Hippocampal formation (tissue), 2 donors: ENCODE data around the gene SLC10A6.

Experiments used
- DNase-seq, 2 donors: peaks; one replicate each; lab custom pipeline; 2025; lab: John Stamatoyannopoulos, UW

The SLC10A6 gene

DNA sequence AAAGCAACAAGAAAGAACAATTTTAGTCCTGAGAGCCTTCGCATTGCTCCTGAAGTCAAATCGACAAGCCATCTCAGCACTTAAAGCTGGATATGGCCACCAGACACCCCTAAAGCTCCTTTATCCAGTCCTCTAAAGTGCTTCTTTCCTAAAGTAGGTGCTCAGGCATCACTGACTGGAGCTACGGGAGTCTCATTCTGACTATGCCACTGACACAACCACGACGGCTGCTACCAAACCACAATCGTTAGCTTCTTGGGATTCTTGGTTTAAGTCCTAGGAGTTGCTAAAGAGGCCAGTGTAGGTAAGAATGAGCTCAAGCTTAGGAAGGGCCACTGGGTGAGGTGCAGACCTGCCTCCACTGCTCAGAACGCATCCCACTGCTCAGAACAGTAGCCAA, 1.0 kb downstream of the SLC10A6 start:
- DNase-seq, result no peak

DNA sequence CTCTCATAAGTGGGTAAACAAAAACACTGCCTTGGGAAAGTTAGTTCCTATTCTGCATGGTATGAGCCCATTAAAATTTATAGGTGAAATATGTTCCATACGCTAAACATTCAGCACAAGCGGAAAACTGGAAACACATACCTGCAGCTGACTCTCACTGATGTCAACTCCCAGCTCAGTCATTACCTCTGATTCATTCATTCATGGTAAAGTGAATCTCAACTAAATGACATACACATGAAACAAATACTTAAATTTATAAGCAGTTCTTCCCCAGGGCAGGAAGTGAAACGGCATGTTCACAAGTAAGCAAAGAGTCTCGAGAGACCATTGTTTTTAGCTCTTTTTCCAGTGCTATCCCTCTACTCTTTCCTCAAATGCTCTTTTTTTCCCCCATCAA, 1.6 kb downstream of the SLC10A6 start:
- no peak for DNase-seq

DNA sequence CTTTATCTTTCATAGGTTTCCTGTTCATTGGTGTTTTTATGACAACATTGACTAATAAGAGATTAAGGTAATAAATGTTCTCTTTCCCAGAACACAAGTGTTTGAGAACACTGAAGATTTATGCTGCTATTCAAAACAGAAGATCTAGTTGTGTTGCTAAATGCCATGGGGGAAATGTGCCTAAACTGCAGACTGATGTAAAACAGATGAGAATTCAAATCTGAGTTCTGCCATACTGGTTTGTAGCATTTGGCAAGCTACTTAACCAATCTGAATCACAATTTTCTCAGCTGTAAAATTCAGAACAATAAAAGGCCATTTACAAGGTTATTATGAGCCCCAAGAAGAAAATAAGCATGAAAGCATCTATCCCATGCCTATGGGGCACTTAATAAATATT, 2.3 kb downstream of the SLC10A6 start:
- DNase-seq, result no peak

DNA sequence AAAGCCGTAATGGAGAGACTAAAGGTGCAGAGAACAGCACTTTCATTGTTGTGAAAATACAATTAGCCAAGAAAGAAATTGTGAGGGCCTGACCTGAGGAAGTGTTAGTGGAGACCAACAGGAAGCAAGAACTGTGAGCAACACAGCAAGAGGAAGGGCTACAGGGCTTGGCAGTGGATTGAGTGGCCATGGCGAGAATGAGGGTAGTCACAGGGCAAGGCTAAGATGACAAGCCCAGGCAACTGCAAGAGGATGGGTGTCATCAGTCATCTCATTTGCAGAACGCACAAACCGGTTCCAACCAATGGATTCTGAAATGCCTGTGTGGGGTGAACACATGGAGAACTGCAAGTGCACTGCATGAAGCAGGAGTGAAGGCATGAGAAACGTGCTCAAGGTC, 3.6 kb downstream of the SLC10A6 start:
- DNase-seq, result no peak

DNA sequence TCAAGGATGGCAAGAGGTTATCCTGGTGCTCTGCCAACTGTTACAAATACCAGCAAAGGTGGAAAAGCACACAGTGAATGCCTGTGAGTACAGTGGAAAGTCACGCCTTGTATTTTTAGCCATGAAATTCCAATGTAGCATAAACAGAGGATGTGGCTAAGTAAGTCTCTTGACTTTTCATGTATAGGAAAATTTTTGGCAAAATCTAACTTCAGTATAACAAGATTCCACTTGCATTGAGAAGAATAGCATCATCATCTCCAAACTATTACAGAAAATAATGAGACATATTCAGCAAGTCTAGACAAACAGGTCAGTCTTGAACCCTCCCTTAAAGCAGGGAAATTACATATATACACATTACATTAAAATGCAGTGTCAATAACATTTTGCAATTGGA, 7.9 kb downstream of the SLC10A6 start:
- DNase-seq, result no peak

DNA sequence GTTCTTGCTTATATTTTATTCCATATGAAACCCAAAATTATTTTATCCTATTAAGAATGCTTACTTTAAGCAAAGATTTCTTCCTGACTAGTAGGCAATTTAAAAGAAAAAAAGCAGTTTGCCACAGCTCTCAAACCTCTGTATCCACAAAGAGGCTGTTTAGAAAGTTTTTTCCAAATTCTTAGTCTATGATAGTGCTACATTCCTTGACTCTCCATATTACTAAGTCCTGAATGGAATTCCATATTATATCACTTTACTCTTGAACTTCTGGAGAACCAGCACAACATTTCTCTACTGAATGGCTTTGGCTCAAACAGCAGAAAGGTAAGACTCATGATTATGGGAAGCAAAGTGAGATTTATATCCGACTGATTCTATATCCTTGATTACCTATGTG, 8.3 kb downstream of the SLC10A6 start:
- no peak for DNase-seq

DNA sequence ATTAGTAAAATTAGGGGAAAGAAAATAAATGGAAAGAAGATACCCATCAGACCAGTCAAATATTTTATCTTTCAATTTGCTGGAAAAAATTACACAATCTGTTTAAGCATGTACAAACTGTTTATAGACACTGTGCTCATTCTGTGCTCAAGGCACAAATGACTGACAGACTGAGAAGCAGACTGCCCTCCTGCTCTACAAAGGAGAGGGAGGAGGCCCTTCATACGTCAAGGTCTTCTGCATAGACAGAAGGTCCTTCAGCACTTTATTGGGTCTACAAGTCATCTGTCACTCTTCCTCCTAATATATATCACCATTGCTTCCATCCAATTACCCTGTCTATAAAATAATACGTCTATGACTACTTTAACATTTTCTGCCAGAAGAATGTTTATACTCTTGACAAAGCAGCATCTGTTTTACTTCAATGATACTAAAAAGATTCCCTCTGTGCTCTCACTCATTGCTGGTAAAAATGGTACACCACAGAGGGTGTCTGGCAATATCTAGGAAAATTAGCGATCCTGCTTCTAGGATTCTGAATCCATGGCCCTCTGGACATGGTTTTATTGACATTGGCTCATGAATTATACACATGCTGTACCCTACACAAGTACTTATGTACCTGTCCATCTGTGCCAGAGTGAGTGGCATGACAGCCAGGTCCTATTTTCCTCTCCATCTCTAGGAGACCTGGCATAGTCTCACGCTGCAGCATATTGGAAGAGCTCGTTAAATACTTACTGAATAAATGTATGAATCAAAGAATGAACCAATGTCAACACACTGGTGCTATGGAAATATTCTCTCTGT, 11.3 kb downstream of the SLC10A6 start:
- DNase-seq, result no peak

DNA sequence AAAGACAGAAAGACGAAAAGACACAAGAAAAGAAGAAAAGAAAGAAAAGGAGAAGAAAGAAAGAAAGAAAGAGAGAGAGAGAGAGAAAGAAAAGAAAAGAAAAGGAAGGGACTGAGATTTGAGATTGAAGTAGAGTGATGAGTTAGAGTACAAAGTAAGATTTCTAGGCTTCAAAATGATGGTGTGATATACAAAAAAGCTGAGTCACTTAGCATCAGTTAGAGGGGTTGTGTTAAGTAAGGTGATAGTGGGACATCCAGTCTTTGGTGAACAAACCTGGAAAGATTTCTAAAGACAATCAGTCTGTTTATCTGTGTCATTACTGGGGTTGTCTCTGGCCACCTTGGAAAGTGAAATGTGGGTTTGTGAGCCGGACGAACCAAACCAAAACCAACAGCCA, 13.5 kb downstream of the SLC10A6 start:
- DNase-seq, result no peak

DNA sequence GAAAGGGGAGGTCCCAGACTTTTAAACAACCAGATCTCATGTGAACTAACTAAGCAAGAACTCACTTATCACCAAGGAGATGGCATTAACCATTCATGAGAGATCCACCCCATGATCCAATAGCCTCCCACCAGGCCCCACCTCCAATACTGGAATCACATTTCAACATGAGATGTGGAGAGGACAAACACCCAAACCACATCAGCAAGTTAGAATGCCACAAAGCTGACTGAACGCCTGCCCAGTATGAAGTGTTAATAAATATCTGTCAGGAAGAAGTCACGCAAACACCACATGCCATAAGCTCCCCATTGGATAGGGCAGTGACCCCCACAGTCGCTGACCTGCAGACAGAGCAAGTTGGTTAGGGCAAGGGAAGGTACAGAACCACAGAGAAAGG, 14.3 kb downstream of the SLC10A6 start:
- DNase-seq, result no peak

DNA sequence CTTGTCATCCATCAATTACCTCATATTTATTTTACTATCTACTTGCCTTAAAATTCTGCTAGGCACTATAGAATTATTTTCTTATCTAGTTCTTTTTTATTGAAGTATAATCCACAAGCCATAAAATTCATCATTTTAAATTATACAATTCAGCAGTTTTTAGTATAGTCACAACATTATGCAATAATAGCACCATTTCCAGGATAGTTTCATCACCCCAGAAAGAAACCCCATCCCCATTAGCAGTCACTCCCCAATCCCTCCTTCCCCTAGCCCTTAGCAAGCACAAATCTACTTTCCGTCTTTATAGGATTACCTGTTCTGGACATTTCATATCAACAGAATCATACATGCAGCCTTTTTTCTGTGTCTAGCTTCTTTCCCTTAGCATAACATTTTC, 15.6 kb downstream of the SLC10A6 start:
- no peak for DNase-seq

DNA sequence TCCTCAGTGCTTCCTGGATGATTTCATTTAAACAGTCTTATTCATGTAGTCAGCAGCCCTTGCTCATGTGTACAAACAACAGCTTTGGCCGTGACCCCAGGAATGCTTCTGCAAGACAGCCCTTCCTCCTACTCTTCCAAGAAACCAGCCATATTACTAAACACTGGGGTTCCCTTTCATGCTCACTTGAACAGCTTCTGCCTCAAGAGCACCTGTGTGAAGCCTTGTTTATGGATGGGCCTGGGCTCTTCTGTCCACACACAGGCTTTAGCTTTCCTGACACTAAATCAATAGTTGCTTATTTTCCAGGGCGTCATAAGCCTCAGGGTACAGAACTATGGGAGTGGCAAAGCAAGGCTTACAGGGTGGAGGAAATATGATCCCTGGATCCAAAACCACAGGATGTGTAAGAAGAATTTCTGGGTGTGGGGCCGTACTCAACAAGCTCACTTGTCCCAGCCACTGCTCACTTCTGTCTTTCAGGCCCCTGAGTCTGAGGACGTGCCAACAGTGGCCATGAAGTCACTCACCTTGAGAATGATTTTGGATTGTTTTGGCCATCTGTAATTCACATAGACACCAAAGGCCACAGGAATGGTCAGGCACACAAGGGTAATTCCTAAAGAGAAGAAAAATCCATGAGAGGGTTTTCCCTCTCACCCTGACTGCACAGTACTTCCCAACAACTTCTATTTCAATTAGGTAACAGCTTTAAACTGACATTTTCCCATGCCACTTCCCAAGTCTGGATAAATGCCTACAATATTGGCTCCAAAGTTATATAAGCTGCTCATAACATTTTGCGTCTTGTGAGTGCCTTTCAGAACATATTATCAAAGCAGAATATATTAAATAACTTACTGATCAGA, 17.7 kb downstream of the SLC10A6 start:
- no peak for DNase-seq

DNA sequence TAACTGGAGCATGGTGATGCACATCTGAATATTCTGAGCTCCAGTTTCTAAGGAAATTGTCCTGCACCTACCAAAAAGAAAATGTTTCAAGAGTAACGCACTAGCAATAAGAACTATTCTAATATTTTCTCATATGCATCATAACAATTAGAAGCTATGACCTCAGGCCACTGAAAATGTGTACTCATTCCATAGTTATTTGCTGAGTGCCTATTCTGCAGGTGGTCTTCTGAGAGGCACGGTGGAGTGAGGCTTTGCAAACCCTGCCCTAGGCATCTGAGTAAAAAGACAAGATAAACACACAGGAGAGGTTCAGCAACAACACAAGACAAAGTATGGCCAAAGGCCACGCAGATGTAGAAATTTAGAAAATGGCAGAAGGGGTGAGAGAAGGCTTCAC, 23.7 kb downstream of the SLC10A6 start:
- DNase-seq, result no peak

DNA sequence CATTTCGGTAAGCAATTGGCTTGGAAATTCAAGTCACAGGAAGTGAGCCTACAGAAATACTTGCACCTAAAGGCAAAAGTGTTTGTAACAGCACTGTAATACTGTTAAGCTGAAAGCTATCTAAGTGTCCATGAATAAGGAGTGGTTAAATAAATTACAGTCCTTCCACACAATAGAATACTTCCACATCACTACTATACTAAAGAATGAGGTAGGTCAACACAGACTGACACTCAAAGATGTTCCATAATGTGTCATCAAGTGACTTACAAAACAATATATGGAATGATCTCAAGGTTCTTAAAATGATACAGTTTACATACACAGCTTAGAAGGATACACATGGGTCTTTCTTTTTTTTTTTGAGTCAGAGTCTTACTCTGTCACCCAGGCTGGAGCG, 27.0 kb downstream of the SLC10A6 start:
- no peak for DNase-seq

DNA sequence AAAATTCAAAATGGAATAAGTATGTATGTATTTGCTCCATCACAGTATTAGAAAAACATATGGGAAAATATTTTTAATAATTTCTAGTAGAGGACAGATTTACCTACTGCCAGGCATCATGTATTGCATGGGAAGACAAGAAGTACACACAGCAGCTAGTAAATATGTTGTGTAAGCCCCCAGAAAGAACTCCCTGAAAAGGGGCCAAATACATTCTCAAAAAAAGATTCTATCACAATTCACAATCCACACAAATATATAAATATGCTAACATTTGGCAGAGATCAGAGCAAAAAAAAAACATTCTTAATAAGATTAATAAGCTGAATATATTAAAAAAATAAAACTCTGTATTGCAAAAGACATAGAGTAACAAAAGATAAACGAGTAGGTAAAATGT, 28.0 kb downstream of the SLC10A6 start:
- DNase-seq, result no peak

DNA sequence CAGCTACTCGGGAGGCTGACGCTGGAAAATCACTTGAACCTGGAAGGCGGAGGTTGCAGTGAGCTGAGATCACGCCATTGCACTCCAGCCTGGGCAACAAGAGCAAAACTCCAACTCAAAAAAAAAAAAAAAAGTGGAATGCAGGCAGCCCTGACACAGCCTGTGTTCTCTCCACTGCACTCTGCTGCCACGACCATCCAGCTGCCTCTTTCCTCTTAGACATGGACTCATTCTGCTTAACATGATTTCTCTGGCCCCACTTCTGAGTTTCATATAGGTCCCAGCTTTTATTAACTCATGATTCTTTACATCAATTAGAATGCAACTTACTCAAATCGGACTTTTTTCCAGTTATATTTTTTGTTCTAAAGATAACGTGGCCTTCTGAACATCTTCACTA, 29.6 kb downstream of the SLC10A6 start:
- DNase-seq, result no peak

DNA sequence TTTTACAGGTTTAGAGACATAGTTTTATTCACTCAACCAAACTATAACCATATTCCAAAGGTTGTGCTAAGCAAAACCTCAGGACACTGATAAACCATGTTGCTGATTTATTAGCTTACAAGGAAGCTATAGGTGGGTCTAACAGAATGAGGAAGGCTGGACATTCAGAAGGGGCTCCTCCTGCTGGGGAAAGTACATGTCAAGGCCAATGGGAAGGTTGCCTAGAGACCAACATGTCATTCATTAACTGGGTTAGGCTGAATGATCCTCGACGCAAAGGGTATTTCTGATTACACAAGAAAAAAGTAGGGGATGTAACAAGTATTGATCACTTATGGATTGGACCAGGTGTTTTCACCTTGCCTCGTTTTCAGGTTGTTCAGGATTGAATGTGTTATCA, 30.3 kb downstream of the SLC10A6 start:
- DNase-seq, result no peak

DNA sequence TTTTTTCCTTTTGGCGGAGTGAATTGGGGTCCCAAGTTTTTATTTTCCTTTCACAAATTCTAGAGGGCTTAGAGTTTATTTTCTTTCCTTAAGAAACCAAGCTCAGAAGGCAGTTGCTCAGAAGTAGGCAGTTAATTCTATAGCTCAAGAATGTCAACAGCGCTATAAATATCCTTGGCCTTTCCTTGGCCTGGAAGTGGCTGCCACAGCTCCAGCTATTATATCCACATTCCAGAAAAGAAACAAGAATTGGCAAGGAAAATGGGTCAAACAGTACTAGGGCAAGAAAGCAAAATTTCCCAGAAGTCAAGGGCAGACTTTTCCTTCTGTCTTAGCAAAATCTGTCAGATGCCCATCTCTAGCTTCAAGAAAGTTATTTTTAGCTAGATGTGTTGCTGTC, 31.0 kb downstream of the SLC10A6 start:
- DNase-seq, result no peak

DNA sequence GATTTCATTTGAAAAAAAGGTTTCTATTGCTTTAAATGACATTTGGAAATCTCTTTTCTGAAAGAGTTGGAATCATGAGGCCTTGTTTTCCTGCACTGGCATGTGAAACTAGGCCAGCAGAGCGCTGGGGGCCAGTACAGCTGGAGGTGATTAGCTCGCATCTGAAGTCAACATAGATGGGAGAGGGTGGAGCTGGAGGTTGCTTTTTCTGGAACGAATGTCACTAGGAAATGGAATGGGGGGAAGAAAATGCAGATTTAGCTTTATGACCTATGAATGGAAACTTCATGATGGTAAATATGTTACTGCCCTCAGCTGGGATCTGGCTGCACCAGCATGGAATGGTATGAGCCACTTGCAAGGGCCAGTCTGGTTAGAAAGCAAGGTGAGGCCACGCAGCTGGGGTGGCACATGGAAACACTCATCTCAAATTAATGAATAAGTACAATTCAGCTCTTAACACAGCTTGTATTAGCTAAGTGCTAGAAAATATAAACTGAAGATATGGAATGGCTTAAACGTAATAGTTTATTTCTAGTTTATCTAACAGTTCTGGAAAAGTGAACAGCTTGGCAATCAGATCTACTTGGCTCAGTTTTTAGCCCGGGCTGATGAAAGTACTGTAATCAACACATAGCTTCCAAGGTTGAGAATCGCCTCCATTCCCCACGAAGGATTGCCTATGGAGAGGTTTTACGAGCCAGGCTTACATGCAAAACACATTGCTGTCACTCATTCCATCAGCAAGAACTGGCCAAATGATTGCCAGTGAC, 32.5 kb downstream of the SLC10A6 start:
- no peak for DNase-seq

DNA sequence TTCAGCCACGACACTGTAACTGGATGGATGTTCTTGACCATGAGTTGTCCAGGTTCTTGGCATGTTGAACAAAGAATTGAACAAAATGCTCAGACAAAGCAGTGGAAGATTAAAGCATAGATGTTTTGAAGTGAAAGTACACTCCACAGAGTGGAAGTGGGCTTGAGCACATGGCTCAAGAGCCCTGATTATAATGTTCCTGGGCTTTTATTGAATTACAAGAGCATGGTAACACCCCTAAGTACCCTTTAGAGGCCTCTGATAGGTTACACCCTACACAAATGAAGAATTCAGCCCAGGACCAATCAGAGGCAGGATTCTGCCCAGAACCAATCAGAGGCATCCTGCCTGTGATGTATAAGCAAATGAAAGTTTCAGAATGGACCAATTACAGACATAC, 33.5 kb downstream of the SLC10A6 start:
- no peak for DNase-seq

DNA sequence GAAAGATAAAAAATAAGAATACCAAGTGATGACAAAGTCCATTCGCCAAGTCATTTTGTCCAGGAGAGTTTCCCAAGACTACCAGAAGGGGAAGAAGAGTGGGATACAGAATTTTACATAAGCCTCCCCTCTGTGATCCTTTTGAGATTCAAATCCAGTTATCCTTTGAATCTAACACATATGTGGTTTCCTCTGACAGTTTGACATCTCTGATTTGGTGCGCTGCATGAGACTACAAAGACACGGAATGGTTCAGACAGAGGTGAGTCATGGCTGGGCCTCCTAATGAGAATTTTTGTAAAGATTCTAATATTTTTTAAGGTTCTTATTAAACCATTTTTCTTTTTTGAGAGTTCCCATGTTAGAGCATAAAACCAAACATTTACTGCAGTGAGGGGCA, 38.3 kb downstream of the SLC10A6 start:
- DNase-seq, result no peak

DNA sequence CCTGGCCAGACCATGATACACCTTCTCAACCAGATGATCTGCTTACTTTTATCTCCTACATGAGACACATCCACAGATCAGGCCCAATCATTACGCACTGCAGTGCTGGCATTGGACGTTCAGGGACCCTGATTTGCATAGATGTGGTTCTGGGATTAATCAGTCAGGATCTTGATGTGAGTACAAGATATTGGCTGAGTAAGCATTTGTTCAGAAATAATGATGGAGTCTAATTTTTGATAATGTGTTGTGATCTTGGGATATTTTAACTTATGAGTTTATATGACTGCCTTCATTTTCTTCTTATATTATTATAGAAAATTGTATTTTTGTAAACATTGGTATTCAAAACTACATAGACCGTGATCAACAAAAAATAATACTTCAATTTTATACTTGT, 39.4 kb downstream of the SLC10A6 start:
- no peak for DNase-seq

DNA sequence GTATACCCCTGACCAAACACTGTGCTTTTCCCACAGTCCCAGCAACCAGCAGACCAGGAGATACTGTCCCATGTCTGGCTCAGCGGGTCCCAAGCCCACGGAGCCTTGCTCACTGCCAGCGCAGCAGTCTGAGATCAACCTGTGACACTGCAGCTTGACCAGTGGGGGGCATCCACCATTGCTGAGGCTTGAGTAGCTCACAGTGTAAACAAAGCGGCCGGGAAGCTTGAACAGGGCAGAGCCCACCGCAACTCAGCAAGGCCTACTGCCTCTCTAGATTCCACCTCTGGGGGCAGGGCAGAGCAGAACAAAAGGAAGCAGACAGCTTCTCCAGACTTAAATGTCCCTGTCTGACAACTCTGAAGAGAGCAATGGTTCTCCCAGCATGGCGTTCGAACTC, 58.1 kb downstream of the SLC10A6 start:
- DNase-seq, result no peak

DNA sequence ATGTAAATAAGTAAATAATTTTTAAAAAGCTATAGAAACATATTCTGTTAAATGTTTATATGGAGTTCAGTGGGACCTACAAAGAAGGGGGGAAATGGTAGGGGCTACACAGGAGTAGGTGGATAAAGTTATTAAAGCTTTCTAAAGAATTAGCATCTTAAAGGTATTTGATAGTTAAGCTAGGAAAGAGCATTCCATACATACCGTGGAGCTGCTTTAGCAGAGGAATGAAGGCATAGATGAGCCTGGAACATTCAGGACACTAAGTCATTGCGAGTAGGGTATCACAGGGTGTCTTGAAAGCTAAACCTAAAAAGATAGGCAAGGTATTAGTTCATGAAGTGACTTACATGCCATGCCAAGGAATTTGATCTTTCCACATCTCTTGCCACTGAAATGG, 60.4 kb downstream of the SLC10A6 start:
- no peak for DNase-seq
